Measurements from ENCODE around the gene PCDHGB5.
A peak's percentile ranks its signal among the peaks of the same experiment; 100 is the strongest.
"Not testable (repeated sequence)": the region's sequence is repeated elsewhere in the genome, so short reads cannot be mapped to it uniquely, and the experiment has no call there.

PCDHGB5 gene

DNA sequence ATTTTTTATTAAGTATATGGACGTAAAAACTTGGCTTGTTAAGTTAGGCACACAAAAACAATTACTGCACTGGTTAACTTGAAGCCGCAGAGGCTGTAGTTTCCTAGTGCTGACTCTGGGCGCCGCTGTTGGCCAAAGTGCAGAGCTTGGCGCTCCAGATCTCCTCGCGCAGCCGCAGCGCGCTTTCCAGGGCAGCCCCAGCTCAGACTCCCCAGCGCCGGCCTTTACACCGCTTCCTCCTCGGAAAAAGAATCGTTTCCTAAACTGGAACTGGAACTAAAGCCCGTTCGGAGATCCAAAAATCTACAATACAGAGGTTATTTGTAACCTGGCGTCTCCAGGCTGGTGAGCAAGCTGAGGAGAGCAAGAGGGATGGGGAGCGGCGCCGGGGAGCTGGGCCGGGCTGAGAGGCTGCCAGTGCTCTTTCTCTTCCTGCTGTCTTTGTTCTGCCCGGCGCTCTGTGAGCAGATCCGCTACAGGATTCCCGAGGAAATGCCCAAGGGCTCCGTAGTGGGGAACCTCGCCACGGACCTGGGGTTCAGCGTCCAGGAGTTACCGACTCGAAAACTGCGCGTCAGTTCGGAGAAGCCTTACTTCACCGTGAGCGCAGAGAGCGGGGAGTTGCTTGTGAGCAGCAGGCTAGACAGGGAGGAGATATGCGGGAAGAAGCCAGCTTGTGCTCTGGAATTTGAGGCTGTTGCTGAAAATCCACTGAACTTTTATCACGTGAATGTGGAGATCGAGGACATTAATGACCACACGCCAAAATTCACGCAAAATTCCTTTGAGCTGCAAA lies at the start of gene PCDHGB5:
TSS of gene PCDHGB5 (plus strand) at position 192 of the 796 bp plus-strand sequence. CDS start at position 373, 181 bp downstream.
- DNase-seq (ENCODE audit: low spot score) = not testable (repeated sequence)

DNA sequence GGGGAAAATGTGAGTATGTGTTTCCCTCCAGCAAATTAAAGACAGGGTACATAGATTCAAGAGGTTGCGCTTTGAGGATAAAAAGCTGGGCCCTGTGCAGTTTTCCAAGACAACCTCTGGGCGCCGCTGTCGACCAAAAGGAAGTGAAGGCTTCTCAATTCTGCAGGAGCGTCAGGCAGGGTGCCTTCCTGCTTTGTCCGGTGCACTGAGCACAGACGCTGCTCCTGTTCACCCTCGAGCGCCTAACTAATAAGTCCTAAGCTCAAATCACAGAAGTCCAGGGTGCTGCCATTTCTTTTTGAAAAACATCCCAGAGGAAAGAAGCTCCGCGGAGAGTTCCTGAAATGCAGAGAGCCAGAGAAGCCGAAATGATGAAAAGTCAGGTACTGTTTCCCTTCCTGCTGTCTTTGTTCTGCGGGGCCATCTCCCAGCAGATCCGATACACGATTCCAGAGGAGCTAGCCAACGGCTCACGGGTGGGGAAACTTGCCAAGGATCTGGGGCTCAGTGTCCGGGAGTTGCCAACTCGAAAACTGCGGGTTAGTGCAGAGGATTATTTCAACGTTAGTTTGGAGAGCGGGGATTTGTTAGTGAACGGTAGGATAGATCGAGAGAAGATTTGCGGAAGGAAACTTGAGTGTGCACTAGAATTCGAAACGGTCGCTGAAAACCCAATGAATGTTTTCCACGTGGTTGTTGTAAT lies 47.7 kb upstream of the PCDHGB5 start, which contains the start of gene PCDHGB1:
TSS of gene PCDHGB1 (plus strand) at position 183 of the 703 bp plus-strand sequence. CDS start at position 345, 162 bp downstream.
- peak; percentile 48 for DNase-seq (ENCODE audit: low spot score)

DNA sequence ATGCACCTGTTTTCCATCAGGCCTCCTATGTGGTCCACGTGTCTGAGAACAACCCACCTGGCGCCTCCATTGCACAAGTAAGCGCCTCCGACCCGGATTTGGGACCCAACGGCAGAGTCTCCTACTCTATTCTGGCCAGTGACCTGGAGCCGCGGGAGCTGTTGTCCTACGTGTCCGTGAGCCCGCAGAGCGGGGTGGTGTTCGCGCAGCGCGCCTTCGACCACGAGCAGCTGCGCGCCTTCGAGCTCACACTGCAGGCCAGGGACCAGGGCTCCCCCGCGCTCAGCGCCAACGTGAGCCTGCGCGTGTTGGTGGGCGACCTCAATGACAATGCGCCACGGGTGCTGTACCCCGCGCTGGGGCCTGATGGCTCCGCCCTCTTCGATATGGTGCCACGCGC lies 46.2 kb upstream of the PCDHGB5 start:
- no peak for DNase-seq (ENCODE audit: low spot score)

DNA sequence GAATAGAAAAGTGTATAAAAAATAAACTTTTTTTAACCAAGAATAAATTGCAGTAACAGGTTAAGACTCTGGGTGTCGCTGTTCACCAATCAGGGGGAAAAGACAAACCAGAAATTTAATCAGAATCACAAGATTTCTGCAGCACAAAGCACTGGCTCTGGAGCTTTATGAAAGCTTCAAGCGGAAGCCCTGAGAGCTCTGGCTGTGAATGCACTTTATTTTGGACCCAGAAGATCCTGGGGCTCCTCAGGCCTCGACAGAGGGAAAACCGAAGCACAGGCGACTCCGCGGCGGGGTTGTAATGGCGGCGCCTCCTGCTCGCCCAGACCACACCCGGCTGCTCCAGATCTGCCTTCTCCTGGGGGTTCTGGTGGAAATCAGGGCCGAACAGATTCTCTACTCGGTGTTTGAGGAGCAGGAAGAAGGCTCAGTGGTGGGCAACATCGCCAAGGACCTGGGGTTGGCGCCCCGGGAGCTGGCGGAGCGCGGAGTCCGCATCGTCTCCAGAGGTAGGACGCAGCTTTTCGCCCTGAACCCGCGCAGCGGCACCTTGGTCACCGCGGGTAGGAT lies 42.8 kb upstream of the PCDHGB5 start, which contains the start of gene PCDHGA4:
TSS of gene PCDHGA4 (plus strand) at position 122 of the 570 bp plus-strand sequence. CDS start at position 209, 87 bp downstream.
- DNase-seq (ENCODE audit: low spot score) = peak; percentile 11

DNA sequence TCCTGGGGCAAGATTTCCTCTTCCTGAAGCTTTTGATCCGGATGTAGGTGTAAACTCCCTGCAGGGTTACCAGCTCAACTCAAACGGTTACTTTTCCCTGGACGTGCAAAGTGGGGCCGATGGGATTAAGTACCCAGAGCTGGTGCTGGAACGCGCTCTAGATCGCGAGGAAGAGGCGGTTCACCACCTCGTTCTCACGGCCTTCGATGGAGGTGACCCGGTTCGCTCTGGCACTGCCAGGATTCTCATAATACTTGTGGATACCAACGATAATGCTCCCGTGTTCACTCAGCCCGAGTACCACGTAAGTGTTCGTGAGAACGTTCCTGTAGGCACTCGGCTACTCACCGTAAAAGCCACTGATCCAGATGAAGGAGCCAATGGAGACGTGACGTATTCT lies 42.1 kb upstream of the PCDHGB5 start:
- no peak for DNase-seq (ENCODE audit: low spot score)

DNA sequence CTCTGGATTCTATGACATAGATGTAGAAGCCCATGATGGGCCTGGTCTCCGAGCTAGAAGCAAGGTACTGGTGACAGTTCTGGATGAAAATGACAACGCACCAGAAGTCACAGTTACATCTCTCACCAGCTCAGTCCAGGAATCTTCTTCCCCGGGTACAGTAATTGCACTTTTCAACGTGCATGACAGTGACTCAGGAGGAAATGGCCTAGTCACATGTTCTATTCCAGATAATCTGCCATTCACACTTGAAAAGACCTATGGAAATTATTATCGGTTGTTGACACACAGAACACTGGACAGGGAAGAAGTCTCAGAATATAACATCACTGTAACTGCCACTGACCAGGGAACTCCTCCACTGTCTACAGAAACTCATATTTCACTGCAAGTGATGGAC lies 41.6 kb upstream of the PCDHGB5 start:
- DNase-seq (ENCODE audit: low spot score) = no peak

DNA sequence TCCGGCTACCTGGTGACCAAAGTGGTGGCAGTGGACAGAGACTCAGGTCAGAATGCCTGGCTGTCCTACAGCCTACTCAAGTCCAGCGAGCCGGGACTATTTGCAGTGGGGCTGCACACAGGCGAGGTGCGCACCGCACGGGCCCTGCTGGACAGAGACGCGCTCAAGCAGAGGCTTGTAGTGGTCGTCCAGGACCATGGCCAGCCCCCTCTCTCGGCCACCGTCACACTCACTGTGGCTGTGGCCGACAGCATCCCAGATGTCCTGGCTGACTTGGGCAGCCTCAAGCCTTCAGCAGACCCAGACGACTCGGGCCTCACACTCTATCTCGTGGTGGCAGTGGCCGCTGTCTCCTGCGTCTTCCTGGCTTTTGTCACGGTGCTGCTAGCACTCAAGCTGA lies 40.8 kb upstream of the PCDHGB5 start:
- no peak for DNase-seq (ENCODE audit: low spot score)

DNA sequence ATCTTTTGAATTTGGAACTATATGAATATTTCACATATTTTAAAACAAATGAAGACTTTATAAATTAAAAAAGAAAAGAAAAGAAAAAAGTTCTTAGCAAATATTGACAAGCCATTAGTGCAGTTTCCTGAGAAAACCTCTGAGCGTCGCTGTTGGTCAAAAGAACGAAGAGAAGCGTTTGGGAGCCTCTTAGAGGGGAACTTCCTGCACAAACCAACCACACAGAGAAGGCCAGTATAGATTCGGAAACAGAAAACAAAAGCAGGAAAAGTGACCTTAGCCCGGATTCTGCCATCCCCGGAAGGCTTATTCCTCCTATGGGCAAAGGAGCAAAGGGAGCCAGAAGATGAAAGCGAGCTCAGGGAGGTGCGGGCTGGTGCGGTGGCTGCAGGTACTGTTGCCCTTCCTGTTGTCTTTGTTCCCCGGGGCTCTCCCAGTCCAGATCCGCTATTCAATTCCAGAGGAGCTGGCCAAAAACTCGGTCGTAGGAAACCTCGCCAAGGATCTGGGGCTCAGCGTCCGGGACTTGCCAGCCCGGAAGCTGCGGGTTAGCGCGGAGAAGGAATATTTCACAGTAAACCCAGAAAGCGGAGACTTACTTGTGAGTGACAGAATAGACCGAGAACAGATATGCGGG lies 37.8 kb upstream of the PCDHGB5 start, which contains the start of gene PCDHGB2:
TSS of gene PCDHGB2 (plus strand) at position 205 of the 637 bp plus-strand sequence. CDS start at position 347, 142 bp downstream.
- DNase-seq (ENCODE audit: low spot score) = peak; percentile 25

DNA sequence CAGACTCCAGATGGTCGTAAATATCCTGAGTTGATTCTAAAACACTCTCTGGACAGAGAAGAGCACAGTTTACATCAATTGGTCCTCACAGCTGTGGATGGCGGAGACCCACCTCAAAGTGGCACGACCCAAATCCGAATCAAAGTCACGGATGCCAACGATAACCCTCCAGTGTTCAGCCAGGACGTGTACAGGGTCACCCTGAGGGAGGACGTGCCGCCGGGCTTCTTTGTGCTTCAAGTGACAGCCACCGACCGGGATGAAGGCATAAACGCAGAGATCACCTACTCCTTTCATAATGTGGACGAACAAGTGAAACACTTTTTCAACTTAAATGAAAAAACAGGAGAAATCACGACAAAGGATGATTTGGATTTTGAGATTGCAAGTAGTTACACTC lies 37.1 kb upstream of the PCDHGB5 start:
- DNase-seq (ENCODE audit: low spot score) = no peak

DNA sequence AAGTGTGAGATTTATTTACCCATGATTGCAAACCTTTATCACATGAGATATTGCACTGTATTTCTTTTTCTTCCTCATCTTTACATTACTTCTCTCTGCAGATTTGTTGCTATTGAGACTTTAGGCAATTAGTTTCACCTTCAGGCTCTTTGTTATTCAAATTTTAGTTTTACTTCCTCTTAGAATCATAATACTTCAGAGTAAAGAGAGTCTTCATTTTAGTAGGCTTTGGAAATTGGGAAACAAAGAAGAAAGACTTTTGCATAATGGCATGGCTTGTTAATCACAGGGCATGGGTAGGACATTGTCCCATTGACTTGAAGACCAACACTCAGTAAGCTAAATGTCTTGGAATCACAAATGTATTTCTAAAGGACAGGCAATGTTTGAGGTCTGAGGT lies 35.0 kb upstream of the PCDHGB5 start:
- DNase-seq (ENCODE audit: low spot score) = no peak

DNA sequence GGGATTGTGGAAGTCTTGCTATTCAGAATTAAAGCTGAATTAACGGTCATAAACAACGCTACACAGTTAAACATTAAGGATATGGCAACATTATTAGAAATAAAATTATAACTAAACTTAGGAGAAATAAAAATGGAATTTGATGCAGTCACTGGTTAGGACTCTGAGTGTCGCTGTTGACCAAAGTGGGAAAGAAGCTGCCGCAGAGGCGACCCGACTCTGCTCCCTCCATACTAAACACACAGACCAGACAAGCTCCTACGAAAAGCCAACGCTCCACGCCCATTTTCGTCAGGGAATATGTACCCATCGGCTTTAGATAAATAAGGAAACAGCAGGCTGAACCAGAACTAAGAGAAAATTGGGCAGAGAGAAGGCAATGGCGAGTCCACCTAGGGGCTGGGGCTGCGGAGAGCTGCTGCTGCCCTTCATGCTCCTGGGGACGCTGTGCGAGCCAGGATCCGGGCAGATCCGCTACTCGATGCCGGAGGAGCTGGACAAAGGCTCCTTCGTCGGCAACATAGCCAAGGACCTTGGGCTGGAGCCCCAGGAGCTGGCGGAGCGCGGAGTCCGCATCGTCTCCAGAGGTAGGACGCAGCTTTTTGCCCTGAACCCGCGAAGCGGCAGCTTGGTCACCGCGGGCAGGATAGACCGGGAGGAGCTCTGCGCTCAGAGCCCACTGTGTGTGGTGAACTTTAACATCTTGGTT lies 33.6 kb upstream of the PCDHGB5 start, which contains the start of gene PCDHGA5:
TSS of gene PCDHGA5 (plus strand) at position 211 of the 709 bp plus-strand sequence. CDS start at position 380, 169 bp downstream.
- DNase-seq (ENCODE audit: low spot score) = peak; percentile 2

DNA sequence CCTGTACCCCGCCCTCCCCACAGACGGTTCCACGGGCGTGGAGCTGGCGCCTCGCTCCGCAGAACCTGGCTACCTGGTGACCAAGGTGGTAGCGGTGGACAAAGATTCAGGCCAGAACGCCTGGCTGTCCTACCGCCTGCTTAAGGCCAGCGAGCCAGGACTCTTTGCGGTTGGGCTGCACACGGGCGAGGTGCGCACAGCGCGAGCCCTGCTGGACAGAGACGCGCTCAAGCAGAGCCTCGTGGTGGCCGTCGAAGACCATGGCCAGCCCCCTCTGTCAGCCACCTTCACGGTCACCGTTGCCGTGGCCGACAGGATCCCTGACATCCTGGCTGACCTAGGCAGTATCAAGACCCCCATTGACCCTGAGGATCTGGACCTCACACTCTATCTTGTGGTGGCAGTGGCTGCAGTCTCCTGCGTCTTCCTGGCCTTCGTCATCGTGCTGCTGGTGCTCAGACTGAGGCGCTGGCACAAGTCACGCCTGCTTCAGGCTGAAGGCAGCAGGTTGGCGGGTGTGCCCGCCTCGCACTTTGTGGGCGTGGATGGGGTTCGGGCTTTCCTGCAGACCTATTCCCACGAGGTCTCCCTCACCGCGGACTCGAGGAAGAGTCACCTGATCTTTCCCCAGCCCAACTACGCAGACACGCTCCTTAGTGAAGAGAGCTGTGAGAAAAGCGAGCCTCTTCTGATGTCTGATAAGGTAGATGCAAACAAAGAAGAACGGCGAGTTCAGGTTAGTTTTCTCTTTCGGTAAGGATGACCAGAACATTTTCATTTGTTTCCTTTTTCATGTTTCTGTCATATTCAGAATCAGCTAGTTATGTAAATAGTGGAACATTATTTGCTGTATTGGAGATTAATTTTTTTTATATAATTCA lies 31.5 kb upstream of the PCDHGB5 start:
- no peak for DNase-seq (ENCODE audit: low spot score)

DNA sequence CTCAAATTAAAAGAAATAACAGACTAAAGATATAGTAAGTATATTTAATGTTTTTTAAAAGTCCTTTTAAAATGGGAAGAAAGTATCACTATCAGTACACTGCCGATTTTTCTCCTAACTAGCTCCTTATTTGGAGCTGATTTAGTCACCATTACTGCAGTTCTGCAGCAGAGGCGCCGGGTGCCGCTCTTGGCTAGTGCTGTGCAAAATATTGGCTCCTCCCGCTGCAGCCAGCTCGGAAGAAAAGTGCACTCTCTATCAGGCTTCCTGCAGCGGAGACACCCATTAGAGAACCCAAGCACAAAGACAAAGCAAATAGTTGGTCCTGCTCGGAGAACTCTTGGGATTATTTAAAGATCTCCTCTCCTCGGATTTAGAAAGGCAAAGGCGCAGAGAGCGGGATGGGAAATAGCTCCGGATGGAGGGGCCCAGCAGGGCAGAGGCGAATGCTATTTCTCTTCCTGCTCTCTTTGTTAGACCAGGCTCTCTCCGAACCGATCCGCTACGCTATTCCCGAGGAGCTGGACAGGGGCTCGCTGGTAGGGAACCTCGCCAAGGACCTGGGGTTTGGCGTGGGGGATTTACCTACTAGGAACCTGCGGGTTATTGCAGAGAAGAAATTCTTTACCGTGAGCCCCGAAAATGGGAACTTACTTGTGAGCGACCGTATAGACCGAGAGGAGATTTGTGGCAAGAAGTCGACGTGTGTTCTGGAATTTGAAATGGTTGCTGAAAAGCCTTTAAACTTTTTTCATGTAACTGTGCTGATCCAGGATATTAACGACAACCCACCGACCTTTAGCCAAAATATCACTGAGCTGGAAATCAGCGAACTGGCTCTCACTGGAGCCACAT lies 27.5 kb upstream of the PCDHGB5 start, which contains the start of gene PCDHGB3:
TSS of gene PCDHGB3 (plus strand) at position 249 of the 855 bp plus-strand sequence. CDS start at position 402, 153 bp downstream.
- DNase-seq (ENCODE audit: low spot score) = no peak

DNA sequence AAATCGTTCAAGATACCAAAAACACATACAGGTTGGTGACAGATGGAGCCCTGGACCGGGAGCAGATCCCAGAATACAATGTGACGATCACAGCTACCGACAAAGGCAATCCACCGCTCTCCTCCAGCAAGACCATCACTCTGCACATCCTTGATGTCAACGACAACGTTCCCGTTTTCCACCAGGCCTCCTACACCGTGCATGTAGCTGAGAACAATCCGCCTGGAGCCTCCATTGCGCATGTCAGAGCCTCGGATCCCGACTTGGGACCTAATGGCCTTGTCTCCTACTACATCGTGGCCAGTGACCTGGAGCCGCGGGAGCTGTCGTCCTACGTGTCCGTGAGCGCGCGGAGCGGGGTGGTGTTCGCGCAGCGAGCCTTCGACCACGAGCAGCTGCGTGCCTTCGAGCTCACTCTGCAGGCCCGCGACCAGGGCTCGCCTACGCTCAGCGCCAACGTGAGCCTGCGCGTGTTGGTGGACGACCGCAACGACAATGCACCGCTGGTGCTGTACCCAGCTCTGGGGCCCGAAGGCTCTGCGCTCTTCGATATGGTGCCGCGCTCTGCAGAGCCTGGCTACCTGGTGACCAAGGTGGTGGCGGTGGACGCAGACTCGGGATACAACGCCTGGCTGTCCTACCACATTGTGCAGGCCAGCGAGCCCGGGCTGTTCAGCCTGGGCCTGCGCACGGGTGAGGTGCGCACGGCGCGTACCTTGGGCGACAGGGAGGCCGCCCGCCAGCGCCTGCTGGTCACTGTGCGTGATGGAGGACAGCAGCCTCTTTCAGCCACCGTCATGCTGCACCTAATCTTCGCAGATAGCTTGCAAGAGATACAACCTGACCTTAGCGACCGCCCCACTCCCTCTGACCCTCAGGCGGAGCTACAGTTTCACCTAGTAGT lies 25.9 kb upstream of the PCDHGB5 start:
- no peak for DNase-seq (ENCODE audit: low spot score)

DNA sequence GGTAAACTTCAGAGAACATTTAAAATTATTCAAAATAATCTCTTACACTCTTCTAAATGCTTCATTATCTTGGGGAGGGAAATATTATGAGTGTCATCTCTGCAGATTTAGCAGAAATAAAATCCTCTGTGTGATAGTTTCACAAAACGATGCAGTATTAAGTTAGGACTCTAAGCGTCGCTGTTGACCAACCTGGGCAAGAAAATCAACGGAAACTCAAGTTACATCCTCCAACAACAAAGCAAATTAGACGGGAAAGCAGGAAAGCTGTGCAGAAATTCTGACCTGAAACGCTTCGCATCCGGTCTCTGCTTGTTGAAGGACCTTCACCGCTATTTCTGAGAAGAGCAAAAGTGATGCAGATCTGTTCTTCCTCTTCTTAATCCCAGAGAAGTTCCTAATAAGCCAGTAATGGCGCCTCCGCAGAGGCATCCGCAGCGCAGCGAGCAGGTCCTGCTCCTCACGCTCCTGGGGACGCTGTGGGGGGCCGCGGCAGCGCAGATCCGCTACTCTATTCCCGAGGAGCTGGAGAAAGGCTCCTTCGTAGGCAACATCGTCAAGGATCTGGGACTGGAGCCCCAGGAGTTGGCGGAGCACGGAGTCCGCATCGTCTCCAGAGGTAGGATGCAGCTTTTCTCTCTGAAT lies 24.0 kb upstream of the PCDHGB5 start, which contains the start of gene PCDHGA6:
TSS of gene PCDHGA6 (plus strand) at position 219 of the 645 bp plus-strand sequence. CDS start at position 412, 193 bp downstream.
- DNase-seq (ENCODE audit: low spot score) = peak; percentile 20

DNA sequence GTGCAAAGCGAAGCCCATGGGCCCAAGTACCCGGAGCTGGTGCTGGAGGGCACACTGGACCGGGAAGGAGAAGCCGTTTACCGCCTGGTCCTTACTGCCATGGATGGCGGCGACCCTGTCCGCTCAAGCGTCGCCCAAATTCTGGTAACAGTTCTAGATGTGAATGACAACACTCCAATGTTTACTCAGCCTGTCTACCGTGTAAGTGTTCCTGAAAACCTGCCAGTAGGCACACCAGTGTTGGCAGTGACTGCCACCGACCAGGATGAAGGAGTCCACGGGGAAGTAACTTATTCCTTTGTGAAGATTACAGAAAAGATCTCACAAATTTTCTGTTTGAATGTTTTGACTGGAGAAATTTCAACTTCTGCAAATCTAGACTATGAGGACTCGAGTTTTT lies 23.1 kb upstream of the PCDHGB5 start:
- DNase-seq (ENCODE audit: low spot score) = no peak

DNA sequence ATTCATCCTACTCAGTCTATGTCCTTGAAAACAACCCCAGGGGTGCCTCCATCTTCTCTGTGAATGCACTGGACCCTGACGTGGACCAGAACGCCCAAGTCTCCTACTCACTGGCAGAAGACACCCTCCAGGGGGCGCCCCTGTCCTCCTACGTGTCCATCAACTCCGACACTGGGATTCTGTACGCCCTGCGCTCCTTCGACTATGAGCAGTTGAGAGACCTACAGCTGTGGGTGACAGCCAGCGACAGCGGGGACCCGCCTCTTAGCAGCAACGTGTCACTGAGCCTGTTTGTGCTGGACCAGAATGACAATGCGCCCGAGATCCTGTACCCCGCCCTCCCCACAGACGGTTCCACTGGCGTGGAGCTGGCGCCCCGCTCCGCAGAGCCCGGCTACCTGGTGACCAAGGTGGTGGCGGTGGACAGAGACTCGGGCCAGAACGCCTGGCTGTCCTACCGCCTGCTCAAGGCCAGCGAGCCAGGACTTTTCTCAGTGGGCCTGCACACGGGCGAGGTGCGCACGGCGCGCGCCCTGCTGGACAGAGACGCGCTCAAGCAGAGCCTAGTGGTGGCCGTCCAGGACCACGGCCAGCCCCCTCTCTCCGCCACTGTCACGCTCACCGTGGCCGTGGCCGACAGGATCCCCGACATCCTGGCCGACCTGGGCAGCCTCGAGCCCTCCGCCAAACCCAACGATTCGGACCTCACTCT lies 22.1 kb upstream of the PCDHGB5 start:
- not testable (repeated sequence) for DNase-seq (ENCODE audit: low spot score)
